Thoracic aorta (tissue), 2 donors: Measurements from ENCODE around the gene SKA2. TPM values are rescaled to one million over a fixed set of nuclear protein-coding genes. Genes with fewer than 3 reads are reported as not detected.
"Not testable (repeated sequence)": the region's sequence is repeated elsewhere in the genome, so short reads cannot be mapped to it uniquely, and the experiment has no call there.

Experiments
- ATAC-seq: fragments of 150-250 bp; one replicate; pipeline ENCODE4 v1.8.0; 2017; ENCODE audit warnings: low read depth; ENCODE audit not compliant: insufficient number of reproducible peaks, low FRiP score
- DNase-seq: peaks from one replicate; pipeline ENCODE4 v3.0.0-alpha.2; 2020; ENCODE audit warnings: low spot score
- H3K27ac ChIP-seq, 2 donors: fragments of 200-600 bp; sonication (generic); 1 replicate in 1 of 2; 2 replicates in 1 of 2; pipeline ENCODE4 v1.5.1; 2016; ENCODE audit warnings: mild to moderate bottlenecking in 2 of 2, moderate library complexity in 2 of 2
- H3K27me3 ChIP-seq: fragments of 200-600 bp; sonication (generic); replicated peaks from 2 replicates; pipeline ENCODE4 v1.6.0; 2016; ENCODE audit warnings: mild to moderate bottlenecking; ENCODE audit not compliant: insufficient read depth
- H3K36me3 ChIP-seq: fragments of 200-600 bp; sonication (generic); one replicate; pipeline ENCODE4 v1.5.1; 2016
- H3K4me1 ChIP-seq, 2 donors: fragments of 200-600 bp; sonication (generic); 1 replicate in 1 of 2; 2 replicates in 1 of 2; pipeline versions ENCODE4 v1.5.1 to v1.6.0; 2016; ENCODE audit warnings: low read depth in 2 of 2, mild to moderate bottlenecking in 1 of 2; ENCODE audit not compliant: control insufficient read depth in 1 of 2
- H3K4me3 ChIP-seq: fragments of 200-600 bp; sonication (generic); 2 replicates; pipeline ENCODE4 v1.5.1; 2016; ENCODE audit warnings: mild to moderate bottlenecking
- H3K9me3 ChIP-seq: fragments of 200-600 bp; sonication (generic); 2 replicates; pipeline ENCODE4 v1.5.1; 2016
- CTCF ChIP-seq: fragments of 200-600 bp; sonication (generic); IDR thresholded peaks from one replicate; pipeline ENCODE4 v1.5.1; 2019; ENCODE audit warnings: antibody characterized with exemption
- total RNA-seq, 2 donors: library from RNA; depleted of rRNA; stranded (reverse); fragments of >200 nt; gene quantifications; one replicate each; pipeline versions ENCODE4 v1.1.0 to v1.2.3, GENCODE V29; 2016

SKA2 gene
- total RNA-seq, 2 donors from 2014 or later: 28.4 to 39.2 TPM

GRCh38 chr17:59186850-59187249 is 31.9 kb upstream of the SKA2 start:
- no peak for TF ChIP-seq CTCF
- Histone ChIP-seq H3K4me1 (no peaks in the 10 kb centered on the region), H3K9me3 (no peaks in the 10 kb centered on the region), H3K27ac (no peak overlapping the region), H3K36me3 (no peaks in the 10 kb centered on the region), H3K4me3 (no peak overlapping the region), H3K27me3 (no peaks in the 10 kb centered on the region)
- no peak for ATAC-seq
- DNase-seq: no peak

- Histone ChIP-seq H3K4me3 (no peak overlapping the region), H3K9me3 (no peaks in the 10 kb centered on the region), H3K27ac (no peak overlapping the region), H3K27me3 (no peaks in the 10 kb centered on the region), H3K36me3 (no peaks in the 10 kb centered on the region), H3K4me1 (no peaks in the 10 kb centered on the region)
- TF ChIP-seq CTCF: no peak
- DNase-seq (no peak), ATAC-seq (no peak)
Measured at GRCh38 chr17:59185997-59186396, 31.0 kb upstream of the SKA2 start.

- TF ChIP-seq CTCF: no peak
- ATAC-seq (no peak), DNase-seq (no peak)
- H3K9me3 ChIP-seq: no peaks in the 10 kb centered on the region
- no peaks in the 10 kb centered on the region for H3K36me3 ChIP-seq
- no peaks in the 10 kb centered on the region for H3K4me1 ChIP-seq
- H3K27ac ChIP-seq: no peak overlapping the region
- no peak overlapping the region for H3K4me3 ChIP-seq
- no peaks in the 10 kb centered on the region for H3K27me3 ChIP-seq
Measured at GRCh38 chr17:59181481-59181880, 26.5 kb upstream of the SKA2 start.

- Histone ChIP-seq H3K4me1 (no peaks in the 10 kb centered on the region), H3K27me3 (no peaks in the 10 kb centered on the region)
Measured at GRCh38 chr17:59180626-59181025, 25.6 kb upstream of the SKA2 start.

GRCh38 chr17:59179601-59180000 is 24.6 kb upstream of the SKA2 start:
- H3K4me1 ChIP-seq, H3K27me3 ChIP-seq, H3K9me3 ChIP-seq, H3K36me3 ChIP-seq, ATAC-seq, H3K27ac ChIP-seq, H3K4me3 ChIP-seq, DNase-seq: not testable (repeated sequence)

More at GRCh38 chr17:59180626-59181025, 25.6 kb upstream of the SKA2 start:
- no peak for DNase-seq
- TF ChIP-seq CTCF: no peak
- no peak for ATAC-seq
- H3K9me3 ChIP-seq: no peaks in the 10 kb centered on the region
- no peak overlapping the region for H3K4me3 ChIP-seq
- H3K36me3 ChIP-seq: no peaks in the 10 kb centered on the region
- H3K27ac ChIP-seq: no peak overlapping the region

GRCh38 chr17:59178266-59178985 is 23.4 kb upstream of the SKA2 start:
- Histone ChIP-seq H3K27me3 (no peaks in the 10 kb centered on the region), H3K27ac (no peak overlapping the region), H3K9me3 (no peaks in the 10 kb centered on the region), H3K4me3 (no peak overlapping the region), H3K4me1 (no peaks in the 10 kb centered on the region), H3K36me3 (no peaks in the 10 kb centered on the region)
- ATAC-seq: no peak
- TF ChIP-seq CTCF: no peak
- no peak for DNase-seq
